Measurements from ENCODE around the gene CPT1B.
A peak's percentile ranks its signal among the peaks of the same experiment; 100 is the strongest.

CPT1B gene

DNA sequence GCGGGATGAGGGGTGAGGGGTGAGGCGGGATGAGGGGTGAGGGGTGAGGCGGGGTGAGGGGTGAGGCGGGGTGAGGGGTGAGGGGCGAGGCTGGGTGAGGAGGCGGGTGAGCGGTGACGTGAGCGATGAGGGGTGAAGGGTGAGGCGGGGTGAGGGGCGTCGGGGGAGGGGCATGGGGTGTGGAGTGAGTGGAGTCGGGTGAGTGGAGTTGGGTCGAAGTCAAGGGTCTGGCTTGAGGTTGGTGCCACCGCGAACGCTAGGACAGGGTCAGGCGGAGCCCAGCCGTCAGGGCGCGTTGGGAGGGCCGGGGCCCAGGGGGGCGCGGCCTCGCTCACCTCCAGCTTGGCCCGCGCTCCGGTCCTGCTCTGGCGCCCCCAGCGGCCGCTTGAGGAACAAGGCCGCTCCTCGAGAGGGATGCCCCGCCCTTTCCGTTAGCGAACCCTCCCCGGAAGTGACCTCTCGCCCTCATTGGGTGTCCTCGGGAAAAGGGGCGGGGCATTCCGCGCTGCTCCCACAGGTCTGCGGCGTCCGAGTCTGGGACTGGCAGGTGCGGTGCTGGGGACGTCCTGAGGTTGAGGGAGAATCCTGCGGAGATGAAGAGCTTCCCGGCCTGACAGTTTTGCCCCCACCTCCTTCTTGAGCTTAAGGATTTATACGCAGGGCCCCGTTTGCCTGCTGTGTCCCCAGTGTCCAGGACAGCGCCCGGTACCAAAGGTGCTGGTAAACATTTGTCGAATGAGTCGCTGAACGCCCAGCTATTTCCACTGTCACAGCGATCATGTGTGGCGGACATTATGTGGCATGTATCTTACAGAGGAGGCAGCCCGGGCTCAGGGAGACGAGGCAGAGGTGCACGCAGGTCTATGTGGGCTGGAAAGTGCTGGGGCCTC lies 15.5 kb downstream of the CPT1B start, which contains the start of gene SYCE3:
SYCE3 (minus strand) TSS at position 397 of the 890 bp plus-strand sequence. CDS start 6,514 bp downstream, outside the sequence.
- TF ChIP-seq POLR2A (IDR thresholded peaks at IDR 0.05; ENCODE audit: low read length) (peak; percentile 61), GATA1 (IDR thresholded peaks at IDR 0.05; ENCODE audit: low read depth, low read length) (no peak)
- peak; percentile 95 to 98 for DNase-seq

DNA sequence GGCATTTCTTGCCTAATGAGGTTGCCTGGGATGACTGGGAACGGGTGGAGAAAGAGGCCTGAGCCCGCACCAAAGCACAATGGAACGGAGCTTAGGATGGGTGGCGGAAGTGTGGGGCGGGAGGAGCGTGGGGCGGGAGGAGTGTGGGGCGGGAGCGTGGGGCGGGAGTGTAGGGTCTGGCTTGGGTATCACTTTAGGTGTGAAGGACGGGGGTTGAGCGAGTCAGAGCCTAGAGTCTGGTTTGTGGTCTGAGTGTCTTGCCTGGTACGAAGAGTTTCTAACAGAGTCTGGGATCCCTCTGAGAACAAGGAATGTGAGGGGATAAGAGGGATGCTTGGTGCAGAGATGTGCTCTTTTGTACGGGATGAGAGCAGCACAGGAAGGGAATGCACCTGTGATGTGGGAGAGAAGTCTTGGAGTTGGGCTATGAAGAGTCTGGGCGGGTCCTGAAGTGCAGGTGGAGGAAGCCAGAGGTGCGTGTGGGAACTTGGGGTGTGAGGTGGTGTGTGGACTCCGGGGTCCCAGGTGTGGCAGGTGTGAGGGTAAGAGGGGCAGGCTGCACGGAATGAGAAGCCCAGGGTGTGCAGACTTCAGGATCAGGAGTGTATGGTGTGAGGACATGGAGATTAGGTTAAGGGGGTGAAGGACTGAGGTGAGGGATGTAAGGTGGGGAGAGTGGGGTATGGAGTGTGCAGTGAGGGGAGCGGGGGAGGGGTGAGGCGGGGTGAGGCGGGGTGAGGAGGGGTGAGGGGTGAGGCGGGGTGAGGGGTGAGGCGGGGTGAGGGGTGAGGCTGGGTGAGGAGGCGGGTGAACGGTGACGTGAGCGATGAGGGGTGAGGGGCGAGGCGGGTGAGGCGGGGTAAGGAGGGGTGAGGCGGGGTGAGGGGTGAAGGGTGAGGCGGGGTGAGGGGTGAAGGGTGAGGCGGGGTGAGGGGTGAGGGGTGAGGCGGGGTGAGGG lies 16.5 kb downstream of the CPT1B start:
- no peak for DNase-seq
- TF ChIP-seq POLR2A (IDR thresholded peaks at IDR 0.05; ENCODE audit: low read length) (no peak), GATA1 (IDR thresholded peaks at IDR 0.05; ENCODE audit: low read depth, low read length) (no peak)

DNA sequence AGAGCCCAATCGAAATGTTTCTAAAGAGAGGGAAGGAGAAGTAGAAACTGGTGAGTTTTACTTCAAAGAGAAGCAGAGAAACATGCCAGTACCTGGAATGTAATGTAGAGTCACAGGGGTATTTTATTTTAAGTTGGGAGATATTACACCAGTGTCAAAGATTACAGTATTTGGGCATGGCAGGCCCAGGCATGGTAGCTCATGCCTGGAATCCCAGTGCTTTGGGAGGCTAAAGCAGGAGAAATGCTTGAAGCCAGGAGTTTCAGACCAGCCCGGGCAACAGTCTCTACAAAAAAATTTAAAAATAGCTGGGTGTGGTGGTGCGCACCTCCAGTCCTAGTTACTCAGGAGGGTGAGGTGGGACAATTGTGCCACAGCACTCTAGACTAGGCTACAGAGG lies 18.2 kb downstream of the CPT1B start:
- no peak for DNase-seq
- no peak for TF ChIP-seq GATA1 (IDR thresholded peaks at IDR 0.05; ENCODE audit: low read depth, low read length)
- TF ChIP-seq POLR2A (IDR thresholded peaks at IDR 0.05; ENCODE audit: low read length) = no peak

DNA sequence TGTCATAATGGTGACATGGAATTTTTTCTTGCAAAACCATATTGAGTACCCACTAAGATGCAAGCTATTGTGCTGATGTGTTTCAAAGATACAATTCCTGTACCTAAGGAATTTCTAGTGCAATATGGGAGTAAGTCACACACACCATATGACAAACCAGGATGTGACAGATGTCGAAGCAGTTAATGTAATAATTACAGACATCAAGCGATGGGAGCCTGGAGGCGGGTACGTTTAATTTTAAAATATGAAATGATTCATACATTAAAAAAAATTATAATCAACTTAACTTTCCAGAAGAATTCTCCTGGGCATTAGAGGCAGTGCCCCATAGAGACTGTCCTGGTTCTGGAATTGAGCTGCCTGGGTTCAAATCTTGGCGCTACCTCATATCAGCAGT lies 21.5 kb downstream of the CPT1B start:
- DNase-seq = no peak
- TF ChIP-seq POLR2A (IDR thresholded peaks at IDR 0.05; ENCODE audit: low read length) (no peak), GATA1 (IDR thresholded peaks at IDR 0.05; ENCODE audit: low read depth, low read length) (no peak)

DNA sequence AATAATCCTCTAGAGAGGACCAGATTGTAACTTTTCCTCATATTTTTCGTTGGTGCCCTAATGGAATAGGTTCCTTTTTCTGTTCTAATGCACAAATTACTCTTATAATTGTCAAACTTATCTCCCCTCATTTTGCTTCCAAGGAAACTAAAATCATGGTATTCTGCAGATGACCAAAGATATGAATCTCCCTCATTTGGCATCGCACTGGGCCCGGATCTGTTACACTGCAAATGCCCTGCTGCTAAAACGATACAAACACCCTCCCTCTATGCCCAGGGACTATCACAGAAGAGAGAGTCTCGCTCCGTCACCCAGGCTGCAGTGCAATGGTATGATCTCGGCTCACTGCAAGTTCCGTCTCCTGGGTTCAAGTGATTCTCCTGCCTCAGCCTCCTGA lies 24.9 kb downstream of the CPT1B start:
- no peak for DNase-seq
- TF ChIP-seq GATA1 (IDR thresholded peaks at IDR 0.05; ENCODE audit: low read depth, low read length) = no peak

DNA sequence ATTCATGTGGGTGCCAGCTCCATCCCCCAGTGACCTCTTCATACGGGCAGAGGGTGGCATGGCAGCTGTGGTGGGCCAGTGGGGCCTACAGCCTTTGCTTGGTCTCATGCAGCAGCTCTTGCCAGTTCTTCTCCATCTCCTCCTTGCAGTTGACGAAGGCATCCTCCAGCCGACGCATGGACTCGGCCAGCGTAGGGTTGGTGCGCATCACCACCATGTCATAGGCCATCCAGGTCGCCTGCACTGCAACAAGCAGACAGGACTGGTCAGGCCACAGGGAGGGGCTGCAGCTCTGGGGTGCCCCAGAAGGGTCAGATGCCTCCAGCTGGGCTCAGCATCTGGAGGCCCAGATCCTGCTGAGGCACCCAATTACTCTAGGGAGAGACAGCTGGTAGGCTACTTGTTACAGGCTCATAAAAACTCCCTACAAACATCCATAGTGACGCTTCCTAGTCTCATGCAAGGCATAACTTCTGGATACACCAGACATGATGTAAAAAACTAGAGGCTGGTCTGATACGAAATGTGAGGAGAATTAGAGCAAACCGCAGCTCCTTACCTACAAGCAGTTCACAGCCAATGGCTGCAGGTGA lies 27.0 kb downstream of the CPT1B start:
- TF ChIP-seq GATA1 (IDR thresholded peaks at IDR 0.05; ENCODE audit: low read depth, low read length) (no peak), POLR2A (IDR thresholded peaks at IDR 0.05; ENCODE audit: low read length) (no peak)
- no peak for DNase-seq

DNA sequence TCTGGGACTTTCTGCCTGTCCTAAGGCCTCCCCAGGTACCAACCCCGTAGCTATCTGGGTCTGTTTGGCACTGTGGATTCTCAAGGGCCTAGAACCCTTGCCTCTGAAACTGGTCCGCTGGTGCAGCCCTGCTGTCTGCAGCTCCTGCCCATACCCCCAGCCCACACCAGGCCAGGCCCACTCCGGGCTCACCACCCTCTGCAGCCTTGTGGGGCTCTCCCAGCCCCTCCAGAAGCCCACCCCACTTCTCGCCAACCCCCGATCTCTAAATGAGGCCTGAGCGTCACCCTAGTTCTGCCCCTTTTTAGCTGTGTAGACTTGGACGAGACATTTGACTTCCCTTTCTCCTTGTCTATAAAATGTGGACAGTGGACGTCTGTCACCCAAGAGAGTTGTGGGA lies 27.8 kb downstream of the CPT1B start:
- no peak for DNase-seq
- TF ChIP-seq GATA1 (IDR thresholded peaks at IDR 0.05; ENCODE audit: low read depth, low read length) = no peak
- TF ChIP-seq POLR2A (IDR thresholded peaks at IDR 0.05; ENCODE audit: low read length) = no peak

DNA sequence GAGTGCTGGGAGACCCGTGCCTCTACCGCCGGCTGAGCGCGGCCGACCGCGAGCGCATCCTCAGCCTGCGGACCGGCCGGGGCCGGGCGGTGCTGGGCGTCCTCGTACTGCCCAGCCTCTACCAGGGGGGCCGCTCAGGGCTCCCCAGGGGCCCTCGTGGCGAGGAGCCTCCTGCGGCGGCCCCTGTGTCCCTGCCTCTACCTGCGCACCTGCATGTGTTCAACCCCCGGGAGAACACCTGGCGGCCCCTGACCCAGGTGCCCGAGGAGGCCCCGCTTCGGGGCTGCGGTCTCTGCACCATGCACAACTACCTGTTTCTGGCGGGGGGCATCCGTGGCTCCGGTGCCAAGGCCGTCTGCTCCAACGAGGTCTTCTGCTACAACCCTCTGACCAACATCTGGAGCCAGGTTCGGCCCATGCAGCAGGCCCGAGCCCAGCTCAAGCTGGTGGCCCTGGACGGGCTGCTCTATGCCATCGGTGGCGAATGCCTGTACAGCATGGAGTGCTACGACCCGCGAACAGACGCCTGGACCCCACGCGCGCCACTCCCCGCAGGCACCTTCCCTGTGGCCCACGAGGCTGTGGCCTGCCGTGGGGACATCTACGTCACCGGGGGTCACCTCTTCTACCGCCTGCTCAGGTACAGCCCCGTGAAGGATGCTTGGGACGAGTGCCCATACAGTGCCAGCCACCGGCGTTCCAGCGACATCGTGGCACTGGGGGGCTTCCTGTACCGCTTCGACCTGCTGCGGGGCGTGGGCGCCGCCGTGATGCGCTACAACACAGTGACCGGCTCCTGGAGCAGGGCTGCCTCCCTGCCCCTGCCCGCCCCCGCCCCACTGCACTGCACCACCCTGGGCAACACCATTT lies 29.1 kb downstream of the CPT1B start:
- no peak for DNase-seq
- no peak for TF ChIP-seq POLR2A (IDR thresholded peaks at IDR 0.05; ENCODE audit: low read length)
- TF ChIP-seq GATA1 (IDR thresholded peaks at IDR 0.05; ENCODE audit: low read depth, low read length) = no peak

DNA sequence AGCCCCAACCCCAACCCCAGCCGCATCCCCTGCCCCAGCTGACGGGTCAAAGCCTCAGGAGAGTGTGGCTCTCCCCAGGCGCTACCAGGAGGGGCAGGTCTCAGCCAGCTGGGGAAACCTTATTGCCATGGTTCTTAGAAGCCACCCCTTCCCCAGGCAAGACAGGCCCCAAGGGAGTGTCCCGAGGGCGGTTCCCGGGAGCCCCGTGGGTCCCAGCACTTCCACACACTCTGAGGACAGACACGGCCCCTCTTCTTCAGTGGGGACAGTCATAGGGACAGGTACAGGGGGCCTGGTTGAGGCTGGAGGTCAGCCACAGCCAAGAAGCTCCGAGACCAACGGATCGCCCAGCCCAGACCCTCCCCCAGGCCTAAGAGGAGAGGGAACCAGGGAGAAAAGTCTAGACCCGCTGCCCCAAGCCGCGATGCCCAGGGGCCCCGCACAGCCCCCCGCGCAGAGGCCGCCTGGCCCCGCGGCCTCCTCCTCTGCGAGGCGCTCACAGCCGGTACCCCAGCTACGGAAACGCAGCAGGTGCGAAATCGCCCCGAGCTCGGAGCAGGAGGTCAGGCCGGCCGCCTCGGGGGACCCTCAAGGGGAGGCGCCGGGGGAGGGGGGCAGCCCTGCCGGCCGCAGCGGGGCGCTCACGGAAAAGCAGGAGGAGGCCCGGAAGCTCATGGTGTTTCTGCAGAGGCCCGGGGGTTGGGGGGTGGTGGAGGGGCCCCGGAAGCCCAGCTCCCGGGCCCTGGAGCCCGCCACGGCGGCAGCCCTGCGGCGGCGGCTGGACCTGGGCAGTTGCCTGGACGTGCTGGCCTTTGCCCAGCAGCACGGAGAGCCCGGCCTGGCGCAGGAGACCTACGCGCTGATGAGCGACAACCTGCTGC lies 29.9 kb downstream of the CPT1B start:
- DNase-seq = no peak
- no peak for TF ChIP-seq GATA1 (IDR thresholded peaks at IDR 0.05; ENCODE audit: low read depth, low read length)
- TF ChIP-seq POLR2A (IDR thresholded peaks at IDR 0.05; ENCODE audit: low read length) = no peak

DNA sequence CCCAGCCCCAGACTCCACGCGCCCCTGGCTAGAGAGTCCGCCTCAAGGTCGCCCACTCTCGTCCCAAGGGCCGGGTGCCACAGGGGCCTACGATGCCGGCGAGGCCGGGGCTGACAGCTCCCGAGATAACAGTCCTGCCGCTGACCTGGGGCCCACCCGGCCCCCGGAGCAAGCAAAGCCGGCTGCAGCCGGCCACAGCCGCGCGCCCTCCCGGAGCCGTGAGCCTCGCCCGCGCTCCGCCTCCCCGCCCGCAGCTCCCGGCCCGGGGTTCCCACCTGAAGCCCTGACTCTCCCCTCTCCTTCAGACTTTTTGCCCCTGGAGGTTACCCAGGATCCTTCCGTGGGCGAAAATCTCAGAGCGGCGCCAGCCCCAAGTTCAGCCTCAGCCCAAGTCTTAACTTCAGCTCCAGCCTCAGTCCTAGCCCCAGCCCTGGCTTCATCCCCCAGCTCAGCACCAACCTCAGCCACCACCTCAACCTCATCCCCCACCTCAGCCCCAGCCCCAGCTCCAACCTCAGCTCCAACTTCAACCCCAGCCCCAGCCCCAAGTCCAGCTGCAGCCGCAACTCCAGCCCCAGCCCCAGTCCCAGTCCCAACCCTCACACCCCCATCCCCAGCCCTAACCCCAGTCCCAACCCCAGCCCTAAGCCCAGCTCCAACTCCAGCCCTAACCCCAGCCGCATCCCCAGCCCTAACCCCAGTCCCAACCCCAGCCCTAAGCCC lies 30.8 kb downstream of the CPT1B start:
- DNase-seq = no peak
- no peak for TF ChIP-seq POLR2A (IDR thresholded peaks at IDR 0.05; ENCODE audit: low read length)
- no peak for TF ChIP-seq GATA1 (IDR thresholded peaks at IDR 0.05; ENCODE audit: low read depth, low read length)
